ENCODE data around the gene SMCR8. TPM values are rescaled to one million over a fixed set of nuclear protein-coding genes. Genes with fewer than 3 reads are reported as not detected.

The SMCR8 gene
- polyA plus RNA-seq, 3 donors = 2.4 to 24.4 (median 5.3) TPM

GRCh38 chr17:18374216-18374615 is 59.1 kb downstream of the SMCR8 start:
- intact Hi-C loops (cut with micrococcal nuclease) = no loop called here
- no peak overlapping the region for H3K27ac ChIP-seq (ENCODE audit: low read depth in 1 of 2, low read length in 2 of 2)
- WGBS (ENCODE audit: insufficient coverage) = no CpG with 5 or more reads among the region's 7 CpGs
- DNase-seq = no peak
- Mint-ChIP-seq H3K9me3 (peaks cover 7 to 13% (median 10%) of the 10 kb centered on the region in 7 donors), H3K36me3 (peaks cover 0 to 4% of the 10 kb centered on the region in 2 donors), H3K27ac (no peak overlapping the region), H3K4me1 (peaks cover 21% of the 10 kb centered on the region), H3K4me3 (no peak overlapping the region), H3K27me3 (ENCODE audit: low read depth in 3 of 3) (peaks cover 3 to 15% (median 5%) of the 10 kb centered on the region in 3 donors)
- H3K79me2 ChIP-seq (ENCODE audit: insufficient read depth, low read length) = no peaks in the 10 kb centered on the region
- H3K9me3 ChIP-seq (replicated peaks in 1 of 2; ENCODE audit: control insufficient read depth in 1 of 2, insufficient read depth in 1 of 2, low read length in 2 of 2) = peaks cover 7% of the 10 kb centered on the region in 2 donors
- TF ChIP-seq, protein P1, sequence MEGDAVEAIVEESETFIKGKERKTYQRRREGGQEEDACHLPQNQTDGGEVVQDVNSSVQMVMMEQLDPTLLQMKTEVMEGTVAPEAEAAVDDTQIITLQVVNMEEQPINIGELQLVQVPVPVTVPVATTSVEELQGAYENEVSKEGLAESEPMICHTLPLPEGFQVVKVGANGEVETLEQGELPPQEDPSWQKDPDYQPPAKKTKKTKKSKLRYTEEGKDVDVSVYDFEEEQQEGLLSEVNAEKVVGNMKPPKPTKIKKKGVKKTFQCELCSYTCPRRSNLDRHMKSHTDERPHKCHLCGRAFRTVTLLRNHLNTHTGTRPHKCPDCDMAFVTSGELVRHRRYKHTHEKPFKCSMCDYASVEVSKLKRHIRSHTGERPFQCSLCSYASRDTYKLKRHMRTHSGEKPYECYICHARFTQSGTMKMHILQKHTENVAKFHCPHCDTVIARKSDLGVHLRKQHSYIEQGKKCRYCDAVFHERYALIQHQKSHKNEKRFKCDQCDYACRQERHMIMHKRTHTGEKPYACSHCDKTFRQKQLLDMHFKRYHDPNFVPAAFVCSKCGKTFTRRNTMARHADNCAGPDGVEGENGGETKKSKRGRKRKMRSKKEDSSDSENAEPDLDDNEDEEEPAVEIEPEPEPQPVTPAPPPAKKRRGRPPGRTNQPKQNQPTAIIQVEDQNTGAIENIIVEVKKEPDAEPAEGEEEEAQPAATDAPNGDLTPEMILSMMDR (IDR thresholded peaks at IDR 0.05) = no peak
- H4K20me1 ChIP-seq (ENCODE audit: insufficient read depth, low read length) = no peaks in the 10 kb centered on the region
- no peak overlapping the region for H2AFZ ChIP-seq (ENCODE audit: insufficient read depth, low read depth, low read length, poor library complexity, severe bottlenecking)
- peaks cover 19 to 20% of the 10 kb centered on the region in 2 donors for H3K4me1 ChIP-seq (ENCODE audit: control insufficient read depth in 1 of 2, insufficient read depth in 2 of 2, low read length in 2 of 2)
- H3K27me3 ChIP-seq (ENCODE audit: control insufficient read depth in 2 of 2, insufficient read depth in 2 of 2, low read length in 2 of 2) = no peaks in the 10 kb centered on the region
- no peaks in the 10 kb centered on the region for H3K36me3 ChIP-seq (replicated peaks in 1 of 2; ENCODE audit: control insufficient read depth in 1 of 2, insufficient read depth in 2 of 2, low read length in 2 of 2)
- H3K9ac ChIP-seq (ENCODE audit: insufficient read depth, low read length, poor library complexity, severe bottlenecking) = no peak overlapping the region
- no peak overlapping the region for H3K4me3 ChIP-seq (replicated peaks in 1 of 3; ENCODE audit: low read depth in 2 of 3, low read length in 3 of 3)
- H3K4me2 ChIP-seq (replicated peaks; ENCODE audit: extremely low read depth, low read length, poor library complexity, severe bottlenecking) = no peak overlapping the region

Other genes starting within 250 kb of the SMCR8 start
- gene DRG2, start 227.3 kb upstream of the SMCR8 start, polyA plus RNA-seq = 10 to 100 TPM; 26.9 to 36.1 (median 32.0) TPM
- 1 to 10 TPM in 1 of 3 donors, under 1 TPM in 2; 0.31 to 4.4 (median 0.56) TPM for gene MYO15A, start 206.5 kb upstream of the SMCR8 start, polyA plus RNA-seq
- gene ALKBH5, start 131.5 kb upstream of the SMCR8 start, polyA plus RNA-seq = 10 to 100 TPM; 50.4 to 79.1 (median 78.9) TPM
- gene LLGL1, start 89.7 kb upstream of the SMCR8 start, polyA plus RNA-seq = 10 to 100 TPM in 1 of 3 donors, under 1 TPM in 2; 0.52 to 10.8 (median 0.76) TPM
- gene FLII, start 56.6 kb upstream of the SMCR8 start, polyA plus RNA-seq = 100 to 1,000 TPM; 145 to 724 (median 227) TPM
- 1 to 10 TPM; 3.5 to 6.1 (median 4.9) TPM for gene MIEF2, start 54.6 kb upstream of the SMCR8 start, polyA plus RNA-seq
- 10 to 100 TPM; 15.2 to 25.6 (median 22.3) TPM for gene TOP3A, start 299 bp upstream of the SMCR8 start, polyA plus RNA-seq
- 10 to 100 TPM in 2 of 3 donors, 1 to 10 TPM in 1; 4.2 to 17.9 (median 16.6) TPM for gene SHMT1, start 48.3 kb downstream of the SMCR8 start, polyA plus RNA-seq
- gene EVPLL, start 62.5 kb downstream of the SMCR8 start, polyA plus RNA-seq = not detected
- under 1 TPM in 2 of 3 donors, not detected in 1; 0.12 to 0.39 TPM for gene LGALS9C, start 161.5 kb downstream of the SMCR8 start, polyA plus RNA-seq

All from CD14-positive monocyte (primary cell).